Cardiac septum (tissue), 1 donor: ENCODE results near the gene CACNA2D1. TPM values are rescaled to one million over a fixed set of nuclear protein-coding genes. Genes with fewer than 3 reads are reported as not detected.
"Not testable (repeated sequence)": the region's sequence is repeated elsewhere in the genome, so short reads cannot be mapped to it uniquely, and the experiment has no call there.

Experiments used
- DNase-seq: peaks from one replicate; pipeline ENCODE4 v3.0.0-alpha.2; 2020; ENCODE audit warnings: low spot score
- intact Hi-C: fragments of 100-400 bp; cut with DNase I; formaldehyde crosslinking; loops from one replicate; pipeline ENCODE4 v1.14.0; 2022
- total RNA-seq: library from RNA; stranded (reverse); fragmentation: NEBNext Ultra II Directional; extraction: Animal tissue kit (Norgen Biotek cat#: 25700); gene quantifications from one replicate; pipeline ENCODE4 v1.2.1, GENCODE V29; 2021
- donor health status: DM: no; HTN: no; CAD: no.

Gene CACNA2D1
- total RNA-seq, 1 donor from 2014 or later, result 87.3 TPM

- intact Hi-C loops, result no loop called here
- no peak for DNase-seq
These were observed 285.2 kb downstream of the CACNA2D1 start for GRCh38 chr7:82158327-82158726.

- no peak for DNase-seq
- intact Hi-C loops, result no loop called here
These were observed 286.7 kb downstream of the CACNA2D1 start for GRCh38 chr7:82156893-82157292.

GRCh38 chr7:82156168-82156567 is 287.4 kb downstream of the CACNA2D1 start:
- intact Hi-C loops, result no loop called here
- DNase-seq, result no peak

GRCh38 chr7:82154728-82155127 is 288.8 kb downstream of the CACNA2D1 start:
- intact Hi-C loops, result no loop called here
- no peak for DNase-seq

GRCh38 chr7:82153776-82154175 is 289.8 kb downstream of the CACNA2D1 start:
- intact Hi-C loops, result no loop called here

GRCh38 chr7:82152858-82153257 is 290.7 kb downstream of the CACNA2D1 start:
- DNase-seq, result no peak
- intact Hi-C loops, result no loop called here

More at GRCh38 chr7:82153776-82154175, 289.8 kb downstream of the CACNA2D1 start:
- no peak for DNase-seq

GRCh38 chr7:82146491-82146890 is 297.1 kb downstream of the CACNA2D1 start:
- intact Hi-C loops, result no loop called here

GRCh38 chr7:82142263-82142864 is 301.2 kb downstream of the CACNA2D1 start:
- DNase-seq, result no peak
- intact Hi-C loops, result no loop called here

More at GRCh38 chr7:82146491-82146890, 297.1 kb downstream of the CACNA2D1 start:
- no peak for DNase-seq

- DNase-seq, result no peak
- intact Hi-C loops, result no loop called here
These were observed 302.1 kb downstream of the CACNA2D1 start for GRCh38 chr7:82141427-82141826.

- DNase-seq, intact Hi-C loops: not testable (repeated sequence)
These were observed 303.0 kb downstream of the CACNA2D1 start for GRCh38 chr7:82140608-82141007.

GRCh38 chr7:82131215-82131614 is 312.4 kb downstream of the CACNA2D1 start:
- no peak for DNase-seq
- intact Hi-C loops, result no loop called here

GRCh38 chr7:82129091-82129490 is 314.5 kb downstream of the CACNA2D1 start:
- no peak for DNase-seq
- intact Hi-C loops, result no loop called here

GRCh38 chr7:82128546-82128945 is 315.0 kb downstream of the CACNA2D1 start:
- intact Hi-C loops, result no loop called here
- DNase-seq, result no peak

GRCh38 chr7:82126576-82126975 is 317.0 kb downstream of the CACNA2D1 start:
- intact Hi-C loops, result no loop called here
- DNase-seq, result no peak

- intact Hi-C loops, result no loop called here
- DNase-seq, result no peak
These were observed 319.1 kb downstream of the CACNA2D1 start for GRCh38 chr7:82124445-82124844.

GRCh38 chr7:82122275-82122674 is 321.3 kb downstream of the CACNA2D1 start:
- intact Hi-C loops, result no loop called here
- no peak for DNase-seq

GRCh38 chr7:82114237-82114636 is 329.3 kb downstream of the CACNA2D1 start:
- DNase-seq, result no peak
- intact Hi-C loops, result no loop called here

GRCh38 chr7:82110146-82110840 is 333.3 kb downstream of the CACNA2D1 start:
- intact Hi-C loops, result no loop called here
- no peak for DNase-seq

- intact Hi-C loops, result no loop called here
- DNase-seq, result no peak
These were observed 334.3 kb downstream of the CACNA2D1 start for GRCh38 chr7:82109288-82109687.

GRCh38 chr7:82106201-82106600 is 337.4 kb downstream of the CACNA2D1 start:
- intact Hi-C loops, result no loop called here

GRCh38 chr7:82105463-82105862 is 338.1 kb downstream of the CACNA2D1 start:
- intact Hi-C loops, result no loop called here
- DNase-seq, result no peak

More at GRCh38 chr7:82106201-82106600, 337.4 kb downstream of the CACNA2D1 start:
- no peak for DNase-seq
